Subcutaneous abdominal adipose tissue (tissue), 5 donors: ENCODE data around the gene DTX4.

Source experiments
- H3K27ac ChIP-seq: one replicate; pipeline ENCODE4 v1.7.0; 2013; ENCODE audit warnings: low read depth, mild to moderate bottlenecking, inconsistent platforms, low read length, moderate library complexity
- H3K27me3 ChIP-seq, 5 donors: one replicate each; pipeline ENCODE4 v1.7.0; 2013; ENCODE audit warnings: low read length in 5 of 5, inconsistent platforms in 1 of 5; ENCODE audit not compliant: control insufficient read depth in 5 of 5, insufficient read depth in 4 of 5
- H3K36me3 ChIP-seq, 5 donors: one replicate each; pipeline ENCODE4 v1.7.0; 2013; ENCODE audit warnings: low read length in 5 of 5; ENCODE audit not compliant: control insufficient read depth in 5 of 5, insufficient read depth in 5 of 5
- H3K4me1 ChIP-seq, 5 donors: one replicate each; pipeline ENCODE4 v1.7.0; 2013; ENCODE audit warnings: low read length in 5 of 5, mild to moderate bottlenecking in 3 of 5, moderate library complexity in 1 of 5; ENCODE audit not compliant: control insufficient read depth in 5 of 5, insufficient read depth in 5 of 5
- H3K4me3 ChIP-seq, 5 donors: one replicate each; pipeline ENCODE4 v1.7.0; 2013; ENCODE audit warnings: low read length in 5 of 5, low read depth in 1 of 5
- H3K9ac ChIP-seq, 5 donors: one replicate each; pipeline ENCODE4 v1.7.0; 2013; ENCODE audit warnings: low read length in 5 of 5, mild to moderate bottlenecking in 4 of 5, moderate library complexity in 3 of 5
- H3K9me3 ChIP-seq, 5 donors: one replicate each; pipeline ENCODE4 v1.7.0; 2013; ENCODE audit warnings: low read length in 5 of 5; ENCODE audit not compliant: control insufficient read depth in 5 of 5
- donor health status: healthy.
- donor health status: healthy.
- donor health status: healthy.
- donor health status: healthy.
- donor health status: healthy.

Gene DTX4

DNA sequence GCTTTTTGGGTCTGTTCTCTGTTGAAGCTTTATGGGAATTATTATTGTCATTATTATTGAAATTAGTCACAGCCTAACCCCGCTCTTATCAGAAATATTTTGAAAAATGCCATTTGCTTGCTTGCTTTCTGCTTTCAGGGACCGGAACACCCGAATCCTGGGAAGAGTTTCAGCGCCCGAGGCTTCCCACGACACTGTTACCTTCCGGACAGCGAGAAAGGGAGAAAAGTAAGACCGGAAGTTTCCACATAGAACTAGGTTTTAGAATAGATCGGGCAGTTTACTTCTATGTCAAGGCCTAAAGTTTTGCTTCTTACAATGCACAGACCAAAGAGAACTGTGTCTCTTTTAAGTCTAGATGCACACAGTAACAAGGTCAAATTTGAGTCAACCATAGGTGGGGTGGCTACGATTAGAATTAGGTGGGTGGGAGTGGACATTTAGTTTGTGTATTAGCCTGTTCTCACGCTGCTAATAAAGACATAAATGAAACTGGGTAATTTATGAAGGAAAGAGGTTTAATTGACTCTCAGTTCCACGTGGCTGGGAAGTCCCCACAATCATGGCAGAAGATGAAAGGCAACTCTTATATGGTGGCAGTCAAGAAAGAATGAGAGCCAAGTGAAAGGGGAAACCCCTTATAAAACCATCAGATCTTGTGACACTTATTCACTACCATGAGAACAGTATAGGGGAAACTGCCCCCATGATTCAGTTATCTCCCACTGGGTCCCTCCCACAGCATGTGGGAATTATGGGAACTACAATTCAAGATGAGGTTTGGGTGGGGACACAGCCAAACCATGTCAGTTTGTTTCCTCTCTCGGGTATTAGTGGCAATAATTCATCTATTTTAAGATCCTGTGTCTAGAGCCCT is 27.9 kb downstream of the DTX4 start:
- no peak overlapping the region for H3K4me3 ChIP-seq
- peak overlapping the region; percentile 80 for H3K27ac ChIP-seq
- peaks cover 17 to 68% (median 23%) of the 10 kb centered on the region in 5 donors for H3K4me1 ChIP-seq
- H3K9ac ChIP-seq, result peak overlapping the region in 2 of 5 donors; percentile 21 to 30
- no peaks in the 10 kb centered on the region for H3K9me3 ChIP-seq
- H3K36me3 ChIP-seq, result peaks cover 39 to 70% (median 58%) of the 10 kb centered on the region in 5 donors
- no peaks in the 10 kb centered on the region for H3K27me3 ChIP-seq

DNA sequence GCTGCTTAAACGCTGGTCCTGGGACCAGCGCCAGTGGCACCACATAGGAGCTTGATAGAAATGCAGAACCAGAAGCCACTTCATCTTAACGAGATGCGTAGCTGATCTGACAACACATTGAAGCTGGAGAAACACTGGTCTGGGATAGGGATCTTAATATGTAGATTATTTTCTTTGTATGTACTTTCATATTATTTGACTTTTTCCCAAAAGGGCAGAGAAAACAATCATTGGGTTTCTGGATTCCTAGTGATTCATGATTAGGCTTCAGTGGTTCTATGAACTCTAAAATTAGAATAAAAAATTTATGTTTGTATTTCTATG is 28.5 kb downstream of the DTX4 start:
- peaks cover 38 to 70% (median 59%) of the 10 kb centered on the region in 5 donors for H3K36me3 ChIP-seq
- H3K9me3 ChIP-seq, result no peaks in the 10 kb centered on the region
- H3K4me1 ChIP-seq, result peaks cover 19 to 64% (median 23%) of the 10 kb centered on the region in 5 donors
- H3K27ac ChIP-seq, result peak overlapping the region; percentile 63
- H3K27me3 ChIP-seq, result no peaks in the 10 kb centered on the region
- H3K4me3 ChIP-seq, result no peak overlapping the region
- H3K9ac ChIP-seq, result peak overlapping the region in 1 of 5 donors; percentile 15

GRCh38 chr11:59201353-59201752 is 29.4 kb downstream of the DTX4 start:
- no peak overlapping the region for H3K4me3 ChIP-seq
- no peaks in the 10 kb centered on the region for H3K27me3 ChIP-seq
- H3K4me1 ChIP-seq, result peaks cover 19 to 61% (median 25%) of the 10 kb centered on the region in 5 donors
- no peaks in the 10 kb centered on the region for H3K9me3 ChIP-seq
- H3K27ac ChIP-seq, result peak overlapping the region; percentile 63
- peak overlapping the region in 1 of 5 donors; percentile 35 for H3K9ac ChIP-seq
- peaks cover 28 to 70% (median 55%) of the 10 kb centered on the region in 5 donors for H3K36me3 ChIP-seq

- H3K9ac ChIP-seq, result peak overlapping the region in 1 of 5 donors; percentile 28
- H3K27ac ChIP-seq, result no peak overlapping the region
- H3K4me3 ChIP-seq, result no peak overlapping the region
- H3K36me3 ChIP-seq, result peaks cover 27 to 58% (median 50%) of the 10 kb centered on the region in 5 donors
- H3K4me1 ChIP-seq, result peaks cover 2 to 61% (median 30%) of the 10 kb centered on the region in 5 donors
- H3K9me3 ChIP-seq, result no peaks in the 10 kb centered on the region
- no peaks in the 10 kb centered on the region for H3K27me3 ChIP-seq
Observed at GRCh38 chr11:59204746-59205145, 32.8 kb downstream of the DTX4 start.

GRCh38 chr11:59205648-59206047 is 33.7 kb downstream of the DTX4 start:
- no peak overlapping the region for H3K9ac ChIP-seq
- peaks cover 25 to 56% (median 49%) of the 10 kb centered on the region in 5 donors for H3K36me3 ChIP-seq
- H3K27ac ChIP-seq, result no peak overlapping the region

DNA sequence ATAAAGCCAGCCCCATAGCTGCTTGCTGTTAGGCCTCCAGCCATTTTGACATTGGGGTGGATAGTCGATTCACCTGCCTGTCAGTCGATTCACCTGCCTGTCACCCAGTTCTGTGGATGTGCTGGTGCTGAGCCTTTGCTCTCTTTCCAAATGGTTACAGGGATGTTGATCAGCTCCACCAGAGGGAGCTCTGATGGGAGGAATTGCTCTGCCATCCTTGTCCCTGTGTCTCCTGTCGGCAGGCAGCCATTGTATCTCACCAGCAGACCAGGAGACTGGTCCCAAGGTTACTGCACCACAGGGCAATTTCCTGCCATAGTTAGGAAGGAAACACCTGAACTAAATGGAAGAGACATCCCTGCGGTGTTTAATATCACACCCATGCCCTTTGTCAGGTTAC is 34.7 kb downstream of the DTX4 start:
- Histone ChIP-seq H3K9me3 (no peaks in the 10 kb centered on the region), H3K4me3 (peak overlapping the region in 2 of 5 donors; percentile 19 to 66), H3K27me3 (no peaks in the 10 kb centered on the region), H3K36me3 (peaks cover 25 to 48% (median 39%) of the 10 kb centered on the region in 5 donors), H3K9ac (no peak overlapping the region), H3K27ac (peak overlapping the region; percentile 31), H3K4me1 (peaks cover 0 to 44% (median 26%) of the 10 kb centered on the region in 5 donors)

More at GRCh38 chr11:59205648-59206047, 33.7 kb downstream of the DTX4 start:
- H3K4me3 ChIP-seq, result no peak overlapping the region
- H3K9me3 ChIP-seq, result no peaks in the 10 kb centered on the region
- peaks cover 2 to 54% (median 28%) of the 10 kb centered on the region in 5 donors for H3K4me1 ChIP-seq
- no peaks in the 10 kb centered on the region for H3K27me3 ChIP-seq

DNA sequence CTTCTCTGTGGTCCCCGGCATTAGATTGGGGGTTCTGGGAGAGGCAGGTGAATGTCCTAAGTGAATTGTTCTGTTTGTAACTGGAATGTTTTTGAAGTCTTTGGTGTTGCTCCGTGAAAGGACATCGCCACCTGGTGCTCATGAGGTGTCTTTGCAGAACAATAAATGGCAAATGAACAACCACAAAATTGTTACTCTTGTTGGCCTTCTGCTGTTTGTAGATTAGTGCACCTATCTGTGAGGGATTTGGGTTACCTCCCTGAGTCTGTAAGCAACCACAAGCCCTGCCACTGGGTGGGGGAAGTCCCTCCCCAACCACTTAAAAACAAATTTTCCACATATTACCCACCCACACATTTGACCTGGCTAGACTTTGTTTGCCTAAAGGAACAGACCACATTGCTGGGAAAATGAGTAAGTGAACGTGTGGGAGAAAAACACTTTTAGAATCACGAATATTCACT is 36.1 kb downstream of the DTX4 start:
- Histone ChIP-seq H3K27me3 (no peaks in the 10 kb centered on the region), H3K27ac (peak overlapping the region; percentile 7), H3K36me3 (peaks cover 11 to 36% (median 27%) of the 10 kb centered on the region in 5 donors), H3K9ac (peak overlapping the region in 1 of 5 donors; percentile 4), H3K4me1 (peaks cover 0 to 44% (median 26%) of the 10 kb centered on the region in 5 donors), H3K4me3 (peak overlapping the region; percentile 22 to 68 (median 58)), H3K9me3 (no peaks in the 10 kb centered on the region)

- peaks cover 0 to 44% (median 27%) of the 10 kb centered on the region in 5 donors for H3K4me1 ChIP-seq
- H3K4me3 ChIP-seq, result peak overlapping the region in 4 of 5 donors; percentile 8 to 68 (median 62)
- H3K9me3 ChIP-seq, result no peaks in the 10 kb centered on the region
- peaks cover 3 to 28% (median 23%) of the 10 kb centered on the region in 5 donors for H3K36me3 ChIP-seq
- no peak overlapping the region for H3K27ac ChIP-seq
- peak overlapping the region in 2 of 5 donors; percentile 53 to 54 for H3K9ac ChIP-seq
- no peaks in the 10 kb centered on the region for H3K27me3 ChIP-seq
Observed at GRCh38 chr11:59208956-59209355, 37.0 kb downstream of the DTX4 start.

DNA sequence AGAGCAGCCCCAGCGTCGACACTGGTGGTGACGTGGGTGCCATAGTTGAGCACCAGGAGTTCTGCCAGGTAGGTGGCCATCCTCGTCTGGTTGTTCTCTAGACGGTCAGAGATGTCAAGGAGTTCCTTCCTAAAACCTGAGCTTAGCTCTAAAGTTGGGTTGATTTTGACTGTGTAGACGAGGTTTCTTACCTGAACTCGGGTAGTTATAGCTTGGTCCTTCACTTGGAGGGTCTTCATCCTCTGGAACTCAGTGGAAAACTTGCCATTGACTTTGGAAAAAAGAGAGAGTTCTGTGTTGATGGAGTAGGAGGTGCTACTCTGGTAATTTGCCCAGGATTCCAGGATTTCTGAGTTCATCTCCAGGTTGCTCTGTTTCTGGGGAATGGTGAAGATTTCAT is 40.3 kb downstream of the DTX4 start:
- Histone ChIP-seq H3K4me3 (peak overlapping the region; percentile 11 to 66 (median 58)), H3K27me3 (no peaks in the 10 kb centered on the region), H3K9ac (peak overlapping the region in 3 of 5 donors; percentile 5 to 51 (median 24)), H3K27ac (no peak overlapping the region), H3K4me1 (peaks cover 0 to 48% (median 22%) of the 10 kb centered on the region in 5 donors), H3K36me3 (peaks cover 0 to 4% (median 0%) of the 10 kb centered on the region in 5 donors), H3K9me3 (no peaks in the 10 kb centered on the region)
